BLaER1 treated with 17β-estradiol and CSF1 and Interleukin-3, amounts not matched to agents 10 nM and 100 nM (cell line): Measurements from ENCODE around the gene CCNG1.
"Not testable (repeated sequence)": the region's sequence is repeated elsewhere in the genome, so short reads cannot be mapped to it uniquely, and the experiment has no call there.

Source experiments
- H3K27ac ChIP-seq, 11 experiments: shearing (Covaris generic); formaldehyde crosslinking; 2 replicates each; pipeline ENCODE4 v1.8.1; 2022
- H3K27me3 ChIP-seq, 11 experiments: shearing (Covaris generic); formaldehyde crosslinking; 2 replicates each; pipeline ENCODE4 v1.8.1; 2022
- H3K36me3 ChIP-seq, 11 experiments: shearing (Covaris generic); formaldehyde crosslinking; 2 replicates each; pipeline ENCODE4 v1.8.1; 2022
- H3K4me1 ChIP-seq, 10 experiments: shearing (Covaris generic); formaldehyde crosslinking; 2 replicates each; pipeline ENCODE4 v1.8.1; 2022
- H3K4me2 ChIP-seq, 11 experiments: shearing (Covaris generic); formaldehyde crosslinking; 2 replicates each; pipeline ENCODE4 v1.8.1; 2022
- H3K4me3 ChIP-seq, 10 experiments: shearing (Covaris generic); formaldehyde crosslinking; 2 replicates each; pipeline ENCODE4 v1.8.1; 2022
- H3K9ac ChIP-seq, 11 experiments: shearing (Covaris generic); formaldehyde crosslinking; 2 replicates each; pipeline ENCODE4 v1.8.1; 2022
- H3K9me3 ChIP-seq, 11 experiments: shearing (Covaris generic); formaldehyde crosslinking; replicated peaks in 1 of 11; 2 replicates each; pipeline ENCODE4 v1.8.1; 2022
- H4K20me1 ChIP-seq, 11 experiments: shearing (Covaris generic); formaldehyde crosslinking; 2 replicates each; pipeline ENCODE4 v1.8.1; 2022
- Cebpa-rat ChIP-seq, 11 experiments: shearing (Covaris generic); IDR thresholded peaks; 2 replicates each; pipeline ENCODE4 v1.8.1; 2022

Gene CCNG1

GRCh38 chr5:163407034-163407655, 30.2 kb upstream of the CCNG1 start:
- Histone ChIP-seq H3K4me1 (peaks cover 6 to 30% (median 17%) of the 10 kb centered on the region in 10 experiments; a peak in 19 of 20 replicates), H3K36me3 (no peaks in the 10 kb centered on the region), H3K9me3 (no peaks in the 10 kb centered on the region), H3K4me3 (no peak overlapping the region), H3K4me2 (peak overlapping the region in 10 of 11 experiments; percentile 8 to 70 (median 34); a peak in 16 of 22 replicates), H3K27me3 (no peaks in the 10 kb centered on the region), H3K27ac (peak overlapping the region in 3 of 11 experiments; percentile 27 to 46 (median 36); a peak in 5 of 22 replicates), H3K9ac (no peak overlapping the region), H4K20me1 (no peaks in the 10 kb centered on the region)
- TF ChIP-seq Cebpa-rat (IDR thresholded peaks at IDR 0.05): no peak

GRCh38 chr5:163408311-163408923, 29.0 kb upstream of the CCNG1 start:
- no peaks in the 10 kb centered on the region for H3K27me3 ChIP-seq
- peaks cover 6 to 30% (median 17%) of the 10 kb centered on the region in 10 experiments; a peak in 19 of 20 replicates for H3K4me1 ChIP-seq
- no peak overlapping the region for H3K4me3 ChIP-seq
- H3K9ac ChIP-seq: peak overlapping the region in 2 of 11 experiments; percentile 9 to 34; a peak in 1 of 22 replicates
- no peak overlapping the region for H3K27ac ChIP-seq
- H3K36me3 ChIP-seq: no peaks in the 10 kb centered on the region
- peak overlapping the region in 9 of 11 experiments; percentile 0 to 70 (median 38); a peak in 11 of 22 replicates for H3K4me2 ChIP-seq
- TF ChIP-seq Cebpa-rat (IDR thresholded peaks at IDR 0.05): no peak
- no peaks in the 10 kb centered on the region for H4K20me1 ChIP-seq
- H3K9me3 ChIP-seq: no peaks in the 10 kb centered on the region

GRCh38 chr5:163409384-163409783, 28.0 kb upstream of the CCNG1 start:
- no peak for TF ChIP-seq Cebpa-rat (IDR thresholded peaks at IDR 0.05)
- H3K27ac ChIP-seq: no peak overlapping the region
- no peaks in the 10 kb centered on the region for H3K36me3 ChIP-seq
- H3K4me2 ChIP-seq: no peak overlapping the region
- no peak overlapping the region for H3K4me3 ChIP-seq
- no peaks in the 10 kb centered on the region for H3K27me3 ChIP-seq
- no peaks in the 10 kb centered on the region for H4K20me1 ChIP-seq
- no peak overlapping the region for H3K9ac ChIP-seq
- H3K4me1 ChIP-seq: peaks cover 6 to 30% (median 17%) of the 10 kb centered on the region in 10 experiments; a peak in 19 of 20 replicates
- no peaks in the 10 kb centered on the region for H3K9me3 ChIP-seq

GRCh38 chr5:163410505-163410904, 26.9 kb upstream of the CCNG1 start:
- Histone ChIP-seq H3K4me1 (peaks cover 6 to 30% (median 17%) of the 10 kb centered on the region in 10 experiments; a peak in 19 of 20 replicates), H3K4me3 (no peak overlapping the region), H3K4me2 (peak overlapping the region in 1 of 11 experiments; percentile 6; a peak in 1 of 22 replicates), H4K20me1 (no peaks in the 10 kb centered on the region), H3K9ac (0 out of 22 replicates have a peak overlapping the region, but pooled peaks of 1 of the 11 experiments have one; percentile 7), H3K9me3 (no peaks in the 10 kb centered on the region), H3K36me3 (no peaks in the 10 kb centered on the region), H3K27me3 (no peaks in the 10 kb centered on the region), H3K27ac (no peak overlapping the region)
- TF ChIP-seq Cebpa-rat (IDR thresholded peaks at IDR 0.05): no peak

- H3K4me2 ChIP-seq, H3K9me3 ChIP-seq, H3K4me3 ChIP-seq, H3K27me3 ChIP-seq, H3K4me1 ChIP-seq, H4K20me1 ChIP-seq, H3K9ac ChIP-seq, H3K27ac ChIP-seq, H3K36me3 ChIP-seq: not testable (repeated sequence)
These were observed 21.7 kb upstream of the CCNG1 start for GRCh38 chr5:163415673-163416072.

GRCh38 chr5:163424836-163425235, 12.6 kb upstream of the CCNG1 start:
- no peaks in the 10 kb centered on the region; a peak in 1 of 22 replicates for H3K9me3 ChIP-seq
- no peak overlapping the region for H3K27ac ChIP-seq
- TF ChIP-seq Cebpa-rat (IDR thresholded peaks at IDR 0.05): no peak
- no peaks in the 10 kb centered on the region for H3K36me3 ChIP-seq
- H3K9ac ChIP-seq: no peak overlapping the region
- H3K4me3 ChIP-seq: no peak overlapping the region
- H3K4me2 ChIP-seq: no peak overlapping the region
- H3K27me3 ChIP-seq: no peaks in the 10 kb centered on the region
- H4K20me1 ChIP-seq: no peaks in the 10 kb centered on the region
- peaks cover 0 to 14% (median 8%) of the 10 kb centered on the region in 10 experiments; a peak in 11 of 20 replicates for H3K4me1 ChIP-seq

- not testable (repeated sequence) for H4K20me1 ChIP-seq, H3K36me3 ChIP-seq, H3K9me3 ChIP-seq, H3K9ac ChIP-seq, H3K27me3 ChIP-seq, H3K4me3 ChIP-seq, H3K27ac ChIP-seq
- H3K4me2 ChIP-seq: peak overlapping the region; percentile 1 to 73 (median 32); a peak in 15 of 22 replicates
- peaks cover 0 to 14% (median 8%) of the 10 kb centered on the region in 10 experiments; a peak in 11 of 20 replicates for H3K4me1 ChIP-seq
These were observed 11.3 kb upstream of the CCNG1 start for GRCh38 chr5:163426128-163426527.

GRCh38 chr5:163432544-163432943, 4.9 kb upstream of the CCNG1 start:
- no peak overlapping the region for H3K4me2 ChIP-seq

GRCh38 chr5:163433271-163433670, 4.1 kb upstream of the CCNG1 start:
- Histone ChIP-seq H3K27ac (no peak overlapping the region), H3K27me3 (no peaks in the 10 kb centered on the region), H3K9ac (no peak overlapping the region), H3K4me3 (no peak overlapping the region), H3K4me1 (peaks cover 6 to 16% (median 10%) of the 10 kb centered on the region in 10 experiments; a peak in 18 of 20 replicates), H3K4me2 (no peak overlapping the region), H3K36me3 (no peaks in the 10 kb centered on the region), H3K9me3 (no peaks in the 10 kb centered on the region), H4K20me1 (peaks cover 0 to 1% (median 0%) of the 10 kb centered on the region in 11 experiments; a peak in 3 of 22 replicates)
- TF ChIP-seq Cebpa-rat (IDR thresholded peaks at IDR 0.05): no peak

More at GRCh38 chr5:163432544-163432943, 4.9 kb upstream of the CCNG1 start:
- Histone ChIP-seq H3K4me3 (no peak overlapping the region), H3K9me3 (no peaks in the 10 kb centered on the region; a peak in 1 of 22 replicates), H3K27ac (no peak overlapping the region), H3K36me3 (no peaks in the 10 kb centered on the region), H4K20me1 (no peaks in the 10 kb centered on the region), H3K4me1 (peaks cover 4 to 15% (median 8%) of the 10 kb centered on the region in 10 experiments; a peak in 15 of 20 replicates), H3K27me3 (no peaks in the 10 kb centered on the region), H3K9ac (no peak overlapping the region)
- TF ChIP-seq Cebpa-rat (IDR thresholded peaks at IDR 0.05): no peak
